Adrenal gland (tissue), 5 donors: Measurements from ENCODE around the gene POLR2H.

ENCODE experiments used
- POLR2A ChIP-seq, 2 donors: fragments of 450-650 bp; IDR thresholded peaks; one replicate each; pipeline ENCODE4 v1.6.1; 2017; ENCODE audit warnings: antibody characterized with exemption in 2 of 2, mild to moderate bottlenecking in 2 of 2, moderate library complexity in 1 of 2
- TF ChIP-seq, protein P1 (sequence below), 6 experiments: fragments of 450-650 bp in 4 of 6; fragments of 200-600 bp in 2 of 6; sonication (generic) in 1 of 6; IDR thresholded peaks; 1 replicate in 5 of 6; 2 replicates in 1 of 6; pipeline versions ENCODE4 v1.5.1 to v1.8.0; 2016 to 2021; ENCODE audit warnings: antibody characterized with exemption in 6 of 6, mild to moderate bottlenecking in 2 of 6, moderate library complexity in 1 of 6
- donor health status: DM: no; HTN: no; CAD: no.

DNA sequence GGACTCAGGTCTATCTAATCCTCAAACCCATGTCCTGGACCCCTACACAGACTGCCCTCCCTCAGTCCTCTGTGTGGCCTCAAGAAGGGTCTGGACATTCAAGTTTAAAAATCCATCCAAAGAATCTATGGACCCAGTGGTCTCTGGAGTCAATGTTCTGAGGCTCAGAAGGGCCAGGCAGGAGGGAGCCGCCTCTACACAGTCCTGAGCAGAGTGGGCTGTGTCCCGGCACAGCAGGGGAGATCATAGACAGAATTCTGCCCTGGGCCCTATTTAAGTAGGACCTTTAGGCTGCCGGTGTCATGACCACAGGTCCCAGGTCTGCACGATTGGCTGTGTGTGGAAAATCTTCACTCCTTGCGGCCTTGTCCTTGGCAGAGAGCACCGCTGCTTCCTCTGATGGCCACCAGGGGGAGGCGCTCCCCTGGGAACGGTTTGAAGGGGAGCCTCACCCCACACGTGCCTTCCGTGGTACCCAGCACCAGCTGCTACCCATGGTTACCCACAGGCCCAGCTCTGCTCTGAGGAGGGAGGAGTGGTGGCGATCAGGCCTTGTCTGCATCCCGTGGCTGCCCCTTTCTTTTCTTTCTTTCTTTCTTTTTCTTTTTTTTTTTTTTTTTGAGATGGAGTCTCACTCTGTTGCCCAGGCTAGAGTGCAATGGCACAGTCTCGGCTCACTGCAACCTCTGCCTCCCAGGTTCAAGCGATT, 56.3 kb downstream of the POLR2H start:
- TF ChIP-seq POLR2A (IDR thresholded peaks at IDR 0.05) = no peak
- TF ChIP-seq, protein P1, sequence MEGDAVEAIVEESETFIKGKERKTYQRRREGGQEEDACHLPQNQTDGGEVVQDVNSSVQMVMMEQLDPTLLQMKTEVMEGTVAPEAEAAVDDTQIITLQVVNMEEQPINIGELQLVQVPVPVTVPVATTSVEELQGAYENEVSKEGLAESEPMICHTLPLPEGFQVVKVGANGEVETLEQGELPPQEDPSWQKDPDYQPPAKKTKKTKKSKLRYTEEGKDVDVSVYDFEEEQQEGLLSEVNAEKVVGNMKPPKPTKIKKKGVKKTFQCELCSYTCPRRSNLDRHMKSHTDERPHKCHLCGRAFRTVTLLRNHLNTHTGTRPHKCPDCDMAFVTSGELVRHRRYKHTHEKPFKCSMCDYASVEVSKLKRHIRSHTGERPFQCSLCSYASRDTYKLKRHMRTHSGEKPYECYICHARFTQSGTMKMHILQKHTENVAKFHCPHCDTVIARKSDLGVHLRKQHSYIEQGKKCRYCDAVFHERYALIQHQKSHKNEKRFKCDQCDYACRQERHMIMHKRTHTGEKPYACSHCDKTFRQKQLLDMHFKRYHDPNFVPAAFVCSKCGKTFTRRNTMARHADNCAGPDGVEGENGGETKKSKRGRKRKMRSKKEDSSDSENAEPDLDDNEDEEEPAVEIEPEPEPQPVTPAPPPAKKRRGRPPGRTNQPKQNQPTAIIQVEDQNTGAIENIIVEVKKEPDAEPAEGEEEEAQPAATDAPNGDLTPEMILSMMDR (IDR thresholded peaks at IDR 0.05) = peak; percentile 86 to 95 (median 90)
